ENCODE results near the gene EPHB1. TPM values are rescaled to one million over a fixed set of nuclear protein-coding genes. Genes with fewer than 3 reads are reported as not detected.

EPHB1 gene
- total RNA-seq, 1 experiment from 2014 or later: 2.8 TPM

DNA sequence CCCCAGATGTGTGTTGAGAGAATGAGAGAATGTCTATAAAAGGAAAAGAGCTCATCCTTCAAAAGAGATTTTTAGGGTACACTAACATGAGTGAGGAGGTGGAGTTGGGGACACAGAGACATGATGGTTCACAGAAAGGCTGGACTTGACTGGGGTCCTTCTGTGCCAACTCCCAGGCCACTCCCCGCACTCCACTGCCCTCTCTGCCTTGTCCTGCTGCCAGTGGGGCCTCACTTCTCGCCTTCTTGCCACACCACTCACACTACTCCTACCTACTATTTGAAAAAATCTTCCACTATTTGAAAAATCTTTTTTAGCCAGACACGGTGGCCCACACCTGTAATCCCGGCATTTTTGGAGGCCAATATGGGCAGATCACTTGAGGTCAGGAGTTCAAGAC, 298.1 kb downstream of the EPHB1 start:
- Histone ChIP-seq H2BK120ac (ENCODE audit: low read depth, low read length, poor library complexity, severe bottlenecking) (no peak overlapping the region), H3K4ac (ENCODE audit: low read depth, low read length) (no peak overlapping the region), H3T11ph (ENCODE audit: low read length) (no peak overlapping the region), H4K5ac (ENCODE audit: insufficient read length, low read depth, low read length) (no peak overlapping the region), H2AFZ (ENCODE audit: low read length) (no peak overlapping the region), H2BK12ac (ENCODE audit: insufficient read length, low read depth, low read length) (no peak overlapping the region), H3K23ac (ENCODE audit: insufficient read length, low read depth, low read length) (no peak overlapping the region), H2BK15ac (ENCODE audit: low read depth, low read length) (no peak overlapping the region), H3K79me1 (ENCODE audit: insufficient read depth, low read depth, low read length, poor library complexity, severe bottlenecking) (no peaks in the 10 kb centered on the region), H2AK5ac (ENCODE audit: insufficient read length, low read length) (no peak overlapping the region), H3K23me2 (ENCODE audit: insufficient read length, low read depth, low read length, poor library complexity, severe bottlenecking) (no peaks in the 10 kb centered on the region), H3K27me3 (ENCODE audit: insufficient read depth, low read length) (no peaks in the 10 kb centered on the region), H3K9ac (ENCODE audit: extremely low read depth, insufficient read length, low read length) (no peak overlapping the region), H3K4me1 (ENCODE audit: insufficient read depth, low read length) (no peaks in the 10 kb centered on the region), H3K4me2 (ENCODE audit: insufficient read depth, insufficient read length, low read length) (no peak overlapping the region), H4K8ac (replicated peaks; ENCODE audit: insufficient read length, low read depth, low read length) (no peak overlapping the region), H2BK5ac (ENCODE audit: insufficient read length, low read length) (no peak overlapping the region), H3K56ac (ENCODE audit: insufficient read length, low read depth, low read length) (no peak overlapping the region), H3K27ac (ENCODE audit: insufficient read length, low read depth, low read length) (no peak overlapping the region), H4K20me1 (ENCODE audit: control insufficient read depth, insufficient read depth, insufficient read length) (no peaks in the 10 kb centered on the region), H2BK20ac (ENCODE audit: low read depth, low read length, poor library complexity, severe bottlenecking) (no peak overlapping the region), H4K91ac (ENCODE audit: insufficient read length, low read depth, low read length) (no peak overlapping the region), H3K18ac (ENCODE audit: insufficient read length, low read depth, low read length) (no peak overlapping the region), H3K14ac (ENCODE audit: insufficient read depth, low read length) (no peak overlapping the region), H3K79me2 (ENCODE audit: insufficient read depth, low read length) (no peaks in the 10 kb centered on the region), H3K9me3 (ENCODE audit: control insufficient read depth, low read depth, low read length) (no peaks in the 10 kb centered on the region)
- H3K27ac Mint-ChIP-seq: peak overlapping the region in 1 of 3 experiments; percentile 57; a peak in 2 of 7 replicates
- H3K9me3 Mint-ChIP-seq: no peaks in the 10 kb centered on the region
- H3K4me3 Mint-ChIP-seq: no peak overlapping the region
- WGBS (ENCODE audit: extremely low coverage, insufficient read length, low lambda C conversion rate): no CpG with 5 or more reads among the region's 4 CpGs
- TF ChIP-seq CTCF (conservative IDR thresholded peaks at IDR 0.05): no peak
- H3K36me3 Mint-ChIP-seq (ENCODE audit: insufficient read depth in 1 of 3, low read depth in 3 of 3): no peaks in the 10 kb centered on the region
- H3K4me1 Mint-ChIP-seq: no peaks in the 10 kb centered on the region
- no peak for DNase-seq
- 0 out of 2 replicates have a peak, but pooled peaks cover 3% of the 10 kb centered on the region for H3K27me3 Mint-ChIP-seq (ENCODE audit: low read depth)

Measured in H9 (cell line).